Stimulated activated naive CD8-positive, alpha-beta T cell treated with anti-CD3 and anti-CD28 coated beads, Interleukin-15, Interleukin-2, amounts not matched to agents 100 U/mL and 50 U/mL, for 24 hours (primary cell): ENCODE results near the gene MYH9.
A peak's percentile ranks its signal among the peaks of the same experiment; 100 is the strongest.

Experiments
- ATAC-seq: fragments of 150-1000 bp; cut with Tn5 transposase; one replicate; pipeline ENCODE4 v1.10.0; 2021
- DNase-seq: peaks from one replicate; pipeline ENCODE4 v3.0.0; 2021

MYH9 gene

GRCh38 chr22:36367479-36367878 lies 20.3 kb downstream of the MYH9 start:
- no peak for ATAC-seq
- DNase-seq, result no peak

- ATAC-seq (no peak), DNase-seq (no peak)
These were observed 20.7 kb downstream of the MYH9 start for GRCh38 chr22:36367066-36367465.

- no peak for ATAC-seq
- no peak for DNase-seq
These were observed 21.5 kb downstream of the MYH9 start for GRCh38 chr22:36366291-36366708.

- ATAC-seq, result peak; percentile 95
- peak; percentile 90 for DNase-seq
These were observed 22.8 kb downstream of the MYH9 start for GRCh38 chr22:36365020-36365411.

- ATAC-seq (no peak), DNase-seq (no peak)
These were observed 23.3 kb downstream of the MYH9 start for GRCh38 chr22:36364255-36365019.

- ATAC-seq, result no peak
These were observed 24.3 kb downstream of the MYH9 start for GRCh38 chr22:36363349-36363981.

GRCh38 chr22:36362932-36363331 lies 24.8 kb downstream of the MYH9 start:
- DNase-seq, result no peak
- peak; percentile 50 for ATAC-seq

More at GRCh38 chr22:36363349-36363981, 24.3 kb downstream of the MYH9 start:
- no peak for DNase-seq

GRCh38 chr22:36362075-36362474 lies 25.7 kb downstream of the MYH9 start:
- ATAC-seq (no peak), DNase-seq (no peak)

- DNase-seq, result no peak
- ATAC-seq, result no peak
These were observed 26.8 kb downstream of the MYH9 start for GRCh38 chr22:36360871-36361383.

- ATAC-seq, result no peak
- no peak for DNase-seq
These were observed 27.8 kb downstream of the MYH9 start for GRCh38 chr22:36360011-36360410.

- ATAC-seq (no peak), DNase-seq (no peak)
These were observed 28.2 kb downstream of the MYH9 start for GRCh38 chr22:36359470-36359996.

- DNase-seq, result no peak
- ATAC-seq, result no peak
These were observed 29.0 kb downstream of the MYH9 start for GRCh38 chr22:36358533-36359469.

GRCh38 chr22:36356708-36357624 lies 30.8 kb downstream of the MYH9 start:
- ATAC-seq (peak; percentile 37), DNase-seq (peak; percentile 57)

- ATAC-seq, result no peak
These were observed 31.9 kb downstream of the MYH9 start for GRCh38 chr22:36355894-36356293.

GRCh38 chr22:36355362-36355761 lies 32.4 kb downstream of the MYH9 start:
- DNase-seq, result no peak
- no peak for ATAC-seq

More at GRCh38 chr22:36355894-36356293, 31.9 kb downstream of the MYH9 start:
- DNase-seq, result no peak

- DNase-seq, result peak; percentile 50
These were observed 34.8 kb downstream of the MYH9 start for GRCh38 chr22:36352803-36353507.

GRCh38 chr22:36351921-36352802 lies 35.6 kb downstream of the MYH9 start:
- DNase-seq (no peak), ATAC-seq (peak; percentile 5)

More at GRCh38 chr22:36352803-36353507, 34.8 kb downstream of the MYH9 start:
- peak; percentile 55 for ATAC-seq

GRCh38 chr22:36350751-36351594 lies 36.8 kb downstream of the MYH9 start:
- ATAC-seq (peak; percentile 41), DNase-seq (no peak)
